Measurements from ENCODE around the gene TNFSF13.

The TNFSF13 gene

GRCh38 chr17:7558544-7559319 is at the start of gene TNFSF13:
Gene TNFSF13 (plus strand): TSS chr17:7558750. CDS start chr17:7559040, 290 bp downstream.
- no peak for DNase-seq (ENCODE audit: low read depth)

GRCh38 chr17:7508846-7509245 is 49.7 kb upstream of the TNFSF13 start:
- DNase-seq (ENCODE audit: low read depth), result no peak

GRCh38 chr17:7509937-7510336 is 48.6 kb upstream of the TNFSF13 start:
- no peak for DNase-seq (ENCODE audit: low read depth)

- no peak for DNase-seq (ENCODE audit: low read depth)
These were observed 47.4 kb upstream of the TNFSF13 start for GRCh38 chr17:7511108-7511507.

- no peak for DNase-seq (ENCODE audit: low read depth)
These were observed 46.4 kb upstream of the TNFSF13 start for GRCh38 chr17:7512105-7512504.

GRCh38 chr17:7512824-7513540 is 45.6 kb upstream of the TNFSF13 start:
- DNase-seq (ENCODE audit: low read depth), result no peak

- no peak for DNase-seq (ENCODE audit: low read depth)
These were observed 44.6 kb upstream of the TNFSF13 start for GRCh38 chr17:7513850-7514419.

- no peak for DNase-seq (ENCODE audit: low read depth)
These were observed 42.5 kb upstream of the TNFSF13 start for GRCh38 chr17:7515911-7516610.

- DNase-seq (ENCODE audit: low read depth), result no peak
These were observed 35.5 kb upstream of the TNFSF13 start for GRCh38 chr17:7523033-7523432.

- no peak for DNase-seq (ENCODE audit: low read depth)
These were observed 29.7 kb upstream of the TNFSF13 start for GRCh38 chr17:7528842-7529241.

- no peak for DNase-seq (ENCODE audit: low read depth)
These were observed 28.3 kb upstream of the TNFSF13 start for GRCh38 chr17:7530023-7530900.

- DNase-seq (ENCODE audit: low read depth), result no peak
These were observed 20.5 kb upstream of the TNFSF13 start for GRCh38 chr17:7538050-7538449.

GRCh38 chr17:7538891-7539545 is 19.5 kb upstream of the TNFSF13 start:
- no peak for DNase-seq (ENCODE audit: low read depth)

GRCh38 chr17:7541074-7541621 is 17.4 kb upstream of the TNFSF13 start:
- DNase-seq (ENCODE audit: low read depth), result no peak

GRCh38 chr17:7544911-7545310 is 13.6 kb upstream of the TNFSF13 start:
- DNase-seq (ENCODE audit: low read depth), result no peak

- peak; percentile 46 for DNase-seq (ENCODE audit: low read depth)
These were observed 9.8 kb upstream of the TNFSF13 start, which contains the start of gene TNFSF12 for GRCh38 chr17:7548585-7549400. Gene TNFSF12 (plus strand): TSS chr17:7549058. CDS start chr17:7549154, 96 bp downstream.

- peak; percentile 22 for DNase-seq (ENCODE audit: low read depth)
These were observed 9.0 kb upstream of the TNFSF13 start for GRCh38 chr17:7549401-7550055.

- no peak for DNase-seq (ENCODE audit: low read depth)
These were observed 8.2 kb upstream of the TNFSF13 start for GRCh38 chr17:7550344-7550743.

GRCh38 chr17:7551396-7551795 is 7.2 kb upstream of the TNFSF13 start:
- no peak for DNase-seq (ENCODE audit: low read depth)
